Ishikawa (cell line): ENCODE results near the gene C12orf76.

Experiments used
- CEBPB ChIP-seq: IDR thresholded peaks from 2 replicates; pipeline ENCODE4 v1.6.1; 2012
- CREB1 ChIP-seq: IDR thresholded peaks from 2 replicates; pipeline ENCODE4 v1.6.1; 2012; ENCODE audit warnings: low read depth
- EGR1 ChIP-seq: IDR thresholded peaks from 2 replicates; pipeline ENCODE4 v1.6.1; 2012
- EP300 ChIP-seq: IDR thresholded peaks from 2 replicates; pipeline ENCODE4 v1.6.1; 2012; ENCODE audit warnings: borderline replicate concordance
- MAX ChIP-seq: IDR thresholded peaks from 2 replicates; pipeline ENCODE4 v1.6.1; 2012
- NFIC ChIP-seq: IDR thresholded peaks from 2 replicates; pipeline ENCODE4 v1.6.1; 2012
- REST ChIP-seq: IDR thresholded peaks from 2 replicates; pipeline ENCODE4 v1.6.1; 2012; ENCODE audit warnings: low read depth, mild to moderate bottlenecking
- TAF1 ChIP-seq: IDR thresholded peaks from 2 replicates; pipeline ENCODE4 v1.6.1; 2012; ENCODE audit warnings: low read depth, mild to moderate bottlenecking
- TCF12 ChIP-seq: IDR thresholded peaks from 2 replicates; pipeline ENCODE4 v1.6.1; 2012; ENCODE audit warnings: low read depth
- TEAD4 ChIP-seq: IDR thresholded peaks from 2 replicates; pipeline ENCODE4 v1.6.1; 2012
- USF1 ChIP-seq: IDR thresholded peaks from 2 replicates; pipeline ENCODE4 v1.6.1; 2012
- YY1 ChIP-seq: IDR thresholded peaks from 2 replicates; pipeline ENCODE4 v1.6.1; 2012; ENCODE audit warnings: low read depth

- TF ChIP-seq TAF1 = no peak
- no peak for TF ChIP-seq TCF12
- TF ChIP-seq EP300 = no peak
- TF ChIP-seq EGR1 = no peak
- no peak for TF ChIP-seq CEBPB
- TF ChIP-seq YY1 = no peak
- no peak for TF ChIP-seq MAX
- TF ChIP-seq REST = no peak
- no peak for TF ChIP-seq TEAD4
- TF ChIP-seq CREB1 = no peak
- TF ChIP-seq NFIC = no peak
- TF ChIP-seq USF1 = no peak
Observed at GRCh38 chr12:110033888-110034287, 14.4 kb downstream of the C12orf76 start.
